ENCODE data around the gene DKC1.
A peak's percentile ranks its signal among the peaks of the same experiment; 100 is the strongest.

DKC1 gene

GRCh38 chrX:154737136-154737535, 25.5 kb upstream of the DKC1 start:
- no peak for DNase-seq (ENCODE audit: low spot score)

GRCh38 chrX:154738011-154738738, 24.5 kb upstream of the DKC1 start:
- DNase-seq (ENCODE audit: low spot score) = peak; percentile 58

- no peak for DNase-seq (ENCODE audit: low spot score)
These were observed 22.7 kb upstream of the DKC1 start for GRCh38 chrX:154739952-154740465.

GRCh38 chrX:154742613-154743012, 20.1 kb upstream of the DKC1 start:
- DNase-seq (ENCODE audit: low spot score) = no peak

- DNase-seq (ENCODE audit: low spot score) = peak; percentile 80
These were observed 13.8 kb upstream of the DKC1 start for GRCh38 chrX:154748712-154749339.

GRCh38 chrX:154749856-154750255, 12.8 kb upstream of the DKC1 start:
- no peak for DNase-seq (ENCODE audit: low spot score)

- peak; percentile 34 for DNase-seq (ENCODE audit: low spot score)
These were observed 12.1 kb upstream of the DKC1 start, which contains the start of gene GAB3 for GRCh38 chrX:154750301-154751202. GAB3 (minus strand) TSS chrX:154751077; CDS start chrX:154751025, 52 bp downstream.

- no peak for DNase-seq (ENCODE audit: low spot score)
These were observed 11.4 kb upstream of the DKC1 start for GRCh38 chrX:154751203-154751668.

- no peak for DNase-seq (ENCODE audit: low spot score)
These were observed 10.9 kb upstream of the DKC1 start for GRCh38 chrX:154751669-154752271.

GRCh38 chrX:154758696-154759095, 4.0 kb upstream of the DKC1 start:
- no peak for DNase-seq (ENCODE audit: low spot score)

- no peak for DNase-seq (ENCODE audit: low spot score)
These were observed 607 bp upstream of the DKC1 start for GRCh38 chrX:154761977-154762536.

- DNase-seq (ENCODE audit: low spot score) = no peak
These were observed 12.0 kb downstream of the DKC1 start for GRCh38 chrX:154774622-154775021.

- DNase-seq (ENCODE audit: low spot score) = no peak
These were observed 13.0 kb downstream of the DKC1 start for GRCh38 chrX:154775419-154776349.

GRCh38 chrX:154776753-154777152, 14.1 kb downstream of the DKC1 start:
- no peak for DNase-seq (ENCODE audit: low spot score)

GRCh38 chrX:154779261-154779660, 16.6 kb downstream of the DKC1 start:
- DNase-seq (ENCODE audit: low spot score) = no peak

GRCh38 chrX:154780968-154781367, 18.3 kb downstream of the DKC1 start:
- DNase-seq (ENCODE audit: low spot score) = no peak

- DNase-seq (ENCODE audit: low spot score) = no peak
These were observed 21.7 kb downstream of the DKC1 start for GRCh38 chrX:154784149-154784995.

- no peak for DNase-seq (ENCODE audit: low spot score)
These were observed 23.1 kb downstream of the DKC1 start for GRCh38 chrX:154785716-154786115.

GRCh38 chrX:154791467-154791866, 28.8 kb downstream of the DKC1 start:
- DNase-seq (ENCODE audit: low spot score) = no peak
